GM12874 (cell line): ENCODE measurements around the gene CDH4.

Experiments used
- CTCF ChIP-seq: IDR thresholded peaks from 2 replicates; pipeline ENCODE4 v1.5.1; 2011; ENCODE audit warnings: low read depth, mild to moderate bottlenecking, control low read depth, low read length, moderate library complexity; ENCODE audit not compliant: insufficient read depth

The CDH4 gene

GRCh38 chr20:61790116-61790827 is 538.2 kb downstream of the CDH4 start:
- no peak for TF ChIP-seq CTCF

GRCh38 chr20:61791995-61792394 is 539.9 kb downstream of the CDH4 start:
- TF ChIP-seq CTCF: no peak

GRCh38 chr20:61795669-61796630 is 543.9 kb downstream of the CDH4 start:
- TF ChIP-seq CTCF: no peak

- no peak for TF ChIP-seq CTCF
These were observed 544.7 kb downstream of the CDH4 start for GRCh38 chr20:61796738-61797137.

- TF ChIP-seq CTCF: no peak
These were observed 545.1 kb downstream of the CDH4 start for GRCh38 chr20:61797200-61797599.

GRCh38 chr20:61797971-61798411 is 545.9 kb downstream of the CDH4 start:
- no peak for TF ChIP-seq CTCF

- TF ChIP-seq CTCF: no peak
These were observed 546.6 kb downstream of the CDH4 start for GRCh38 chr20:61798632-61799031.
